Measurements from ENCODE around the gene ALG14.

DNA sequence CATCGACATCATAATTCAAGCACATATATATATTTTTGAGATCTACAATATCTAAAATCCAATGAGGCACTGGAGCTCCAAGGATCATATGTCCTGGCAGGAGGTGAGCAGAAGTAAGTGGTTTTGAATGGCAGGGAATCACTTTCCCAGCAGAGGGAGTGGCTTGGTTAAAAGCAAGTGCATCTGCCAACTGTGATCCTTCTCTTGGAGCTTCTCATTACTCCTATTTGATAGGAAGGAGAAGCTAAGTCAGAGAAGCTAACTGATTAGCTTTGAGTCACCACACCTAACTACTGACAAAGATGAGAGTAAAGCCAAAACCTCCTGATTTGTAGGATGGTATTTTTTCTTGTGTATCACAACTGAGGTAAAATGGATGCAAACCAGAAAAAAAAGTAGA lies 55.0 kb downstream of the ALG14 start:
- no peak for TF ChIP-seq RAD21 (conservative IDR thresholded peaks at IDR 0.05)
- TF ChIP-seq, protein P1, sequence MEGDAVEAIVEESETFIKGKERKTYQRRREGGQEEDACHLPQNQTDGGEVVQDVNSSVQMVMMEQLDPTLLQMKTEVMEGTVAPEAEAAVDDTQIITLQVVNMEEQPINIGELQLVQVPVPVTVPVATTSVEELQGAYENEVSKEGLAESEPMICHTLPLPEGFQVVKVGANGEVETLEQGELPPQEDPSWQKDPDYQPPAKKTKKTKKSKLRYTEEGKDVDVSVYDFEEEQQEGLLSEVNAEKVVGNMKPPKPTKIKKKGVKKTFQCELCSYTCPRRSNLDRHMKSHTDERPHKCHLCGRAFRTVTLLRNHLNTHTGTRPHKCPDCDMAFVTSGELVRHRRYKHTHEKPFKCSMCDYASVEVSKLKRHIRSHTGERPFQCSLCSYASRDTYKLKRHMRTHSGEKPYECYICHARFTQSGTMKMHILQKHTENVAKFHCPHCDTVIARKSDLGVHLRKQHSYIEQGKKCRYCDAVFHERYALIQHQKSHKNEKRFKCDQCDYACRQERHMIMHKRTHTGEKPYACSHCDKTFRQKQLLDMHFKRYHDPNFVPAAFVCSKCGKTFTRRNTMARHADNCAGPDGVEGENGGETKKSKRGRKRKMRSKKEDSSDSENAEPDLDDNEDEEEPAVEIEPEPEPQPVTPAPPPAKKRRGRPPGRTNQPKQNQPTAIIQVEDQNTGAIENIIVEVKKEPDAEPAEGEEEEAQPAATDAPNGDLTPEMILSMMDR (IDR thresholded peaks at IDR 0.05; ENCODE audit: poor library complexity, severe bottlenecking), result no peak
- TF ChIP-seq EP300 (conservative IDR thresholded peaks at IDR 0.05; ENCODE audit: poor library complexity, severe bottlenecking), result no peak

All from neural cell (in vitro differentiated cells).